Measurements from ENCODE around the gene LRRC4. TPM values are rescaled to one million over a fixed set of nuclear protein-coding genes. Genes with fewer than 3 reads are reported as not detected.
A peak's percentile ranks its signal among the peaks of the same experiment; 100 is the strongest.

Gene LRRC4
- total RNA-seq, 1 donor from 2014 or later = 6.4 TPM

DNA sequence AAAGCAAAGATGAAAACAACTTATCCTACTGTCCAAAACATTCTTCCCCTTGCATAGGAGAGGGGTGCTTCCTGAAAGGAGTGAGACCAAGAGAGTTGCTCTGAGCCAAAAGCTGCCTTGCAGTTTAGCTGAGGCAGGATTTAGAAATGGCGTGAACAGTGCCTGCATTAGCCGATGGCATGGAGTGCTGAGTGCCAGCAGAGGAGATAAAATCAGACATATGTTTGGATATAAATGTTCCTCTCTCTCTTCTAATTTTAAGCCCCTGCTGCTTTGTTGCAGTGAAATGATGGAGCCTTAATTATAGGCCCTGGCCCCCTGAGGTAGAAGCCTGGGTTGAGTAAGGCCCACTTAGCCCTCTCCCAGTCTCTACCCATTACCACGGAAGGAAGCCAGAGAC lies 7.1 kb downstream of the LRRC4 start:
- ATAC-seq (no peak), DNase-seq (no peak)
- intact Hi-C loops (cut with DNase I) = no loop called here
- Histone ChIP-seq H3K4me1 (peaks cover 14% of the 10 kb centered on the region), H3K4me3 (no peak overlapping the region), H3K27ac (no peak overlapping the region), H3K36me3 (peaks cover 5% of the 10 kb centered on the region), H3K9me3 (no peaks in the 10 kb centered on the region), H3K27me3 (no peaks in the 10 kb centered on the region)
- no peak for TF ChIP-seq CTCF (IDR thresholded peaks at IDR 0.05)

- intact Hi-C loops (cut with DNase I) = no loop called here
Measured at GRCh38 chr7:128022631-128023532, 8.4 kb downstream of the LRRC4 start.

GRCh38 chr7:128021366-128021765 lies 9.9 kb downstream of the LRRC4 start:
- H3K4me1 ChIP-seq = peaks cover 24% of the 10 kb centered on the region
- intact Hi-C loops (cut with DNase I) = no loop called here
- H3K4me3 ChIP-seq = no peak overlapping the region
- H3K36me3 ChIP-seq = peaks cover 5% of the 10 kb centered on the region
- no peak for TF ChIP-seq CTCF (IDR thresholded peaks at IDR 0.05)
- H3K27me3 ChIP-seq = no peaks in the 10 kb centered on the region
- DNase-seq (no peak), ATAC-seq (no peak)
- no peak overlapping the region for H3K27ac ChIP-seq
- no peaks in the 10 kb centered on the region for H3K9me3 ChIP-seq

More at GRCh38 chr7:128022631-128023532, 8.4 kb downstream of the LRRC4 start:
- Histone ChIP-seq H3K9me3 (no peaks in the 10 kb centered on the region), H3K27me3 (no peaks in the 10 kb centered on the region), H3K27ac (no peak overlapping the region), H3K4me3 (no peak overlapping the region), H3K36me3 (peaks cover 5% of the 10 kb centered on the region), H3K4me1 (peaks cover 22% of the 10 kb centered on the region)
- TF ChIP-seq CTCF (IDR thresholded peaks at IDR 0.05) = no peak
- ATAC-seq (peak; percentile 16), DNase-seq (no peak)

DNA sequence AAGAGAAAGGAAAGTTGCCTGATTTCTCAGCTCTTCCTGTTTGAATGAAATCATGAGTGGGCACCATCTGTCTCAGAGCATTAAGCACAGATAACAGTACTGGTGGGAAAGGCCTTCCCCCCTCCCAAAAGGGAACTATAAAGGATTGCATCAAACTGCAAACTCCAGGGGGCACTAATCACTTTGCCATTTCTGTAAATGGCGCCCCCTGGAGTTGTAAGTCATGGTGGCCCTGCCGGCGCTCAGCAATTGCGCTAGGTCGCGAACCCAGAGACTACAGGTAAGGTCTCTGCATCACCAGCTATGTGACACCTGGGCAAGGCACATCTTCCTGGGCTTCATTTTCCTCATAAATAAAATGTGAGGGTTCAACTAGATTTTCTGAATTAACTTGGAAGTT lies 11.1 kb downstream of the LRRC4 start:
- ATAC-seq (no peak), DNase-seq (no peak)
- Histone ChIP-seq H3K4me1 (peaks cover 19% of the 10 kb centered on the region), H3K36me3 (peaks cover 5% of the 10 kb centered on the region), H3K4me3 (no peak overlapping the region), H3K27ac (no peak overlapping the region), H3K27me3 (no peaks in the 10 kb centered on the region), H3K9me3 (no peaks in the 10 kb centered on the region)
- intact Hi-C loops (cut with DNase I) = no loop called here
- peak; percentile 20 for TF ChIP-seq CTCF (IDR thresholded peaks at IDR 0.05)

DNA sequence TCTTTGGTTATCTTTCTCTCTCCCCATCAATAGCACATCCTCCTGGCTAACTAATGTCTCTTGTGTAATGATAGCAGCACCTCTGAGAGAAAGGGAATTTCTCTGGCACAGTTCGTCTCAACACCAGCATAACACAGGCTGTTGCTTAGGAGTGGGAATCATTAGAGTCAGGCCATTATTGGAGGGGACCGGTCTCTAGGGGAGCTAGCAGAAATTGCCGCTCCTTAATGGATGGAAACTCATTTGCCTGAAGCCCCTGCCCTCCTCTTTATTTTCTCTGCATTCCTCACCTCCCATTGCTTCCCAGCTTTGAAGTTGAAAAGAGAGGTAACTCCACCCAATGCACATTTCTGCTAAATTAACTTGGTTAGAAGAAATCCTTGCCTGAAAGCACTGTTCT lies 11.9 kb downstream of the LRRC4 start:
- intact Hi-C loops (cut with DNase I) = no loop called here
- DNase-seq = no peak
- H3K36me3 ChIP-seq = peaks cover 5% of the 10 kb centered on the region
- no peaks in the 10 kb centered on the region for H3K9me3 ChIP-seq
- H3K27me3 ChIP-seq = no peaks in the 10 kb centered on the region
- no peak overlapping the region for H3K4me3 ChIP-seq
- peaks cover 22% of the 10 kb centered on the region for H3K4me1 ChIP-seq
- no peak for TF ChIP-seq CTCF (IDR thresholded peaks at IDR 0.05)
- H3K27ac ChIP-seq = no peak overlapping the region
- ATAC-seq = no peak
